Measurements from ENCODE around the gene ASNS.
"Not testable (repeated sequence)": the region's sequence is repeated elsewhere in the genome, so short reads cannot be mapped to it uniquely, and the experiment has no call there.

Gene ASNS

GRCh38 chr7:97872025-97872669 is at the start of gene ASNS:
ASNS (minus strand) TSS chr7:97872408; CDS start chr7:97869156, 3,252 bp downstream.
- DNase-seq = peak; percentile 81

- DNase-seq = not testable (repeated sequence)
These were observed 49.0 kb upstream of the ASNS start for GRCh38 chr7:97921254-97921653.

GRCh38 chr7:97915267-97915666 is 43.1 kb upstream of the ASNS start:
- not testable (repeated sequence) for DNase-seq

- DNase-seq = not testable (repeated sequence)
These were observed 40.1 kb upstream of the ASNS start for GRCh38 chr7:97912294-97912693.

- not testable (repeated sequence) for DNase-seq
These were observed 24.7 kb upstream of the ASNS start for GRCh38 chr7:97896893-97897292.

- DNase-seq = not testable (repeated sequence)
These were observed 19.5 kb upstream of the ASNS start for GRCh38 chr7:97891721-97892120.

GRCh38 chr7:97879527-97879926 is 7.3 kb upstream of the ASNS start:
- not testable (repeated sequence) for DNase-seq

- DNase-seq = not testable (repeated sequence)
These were observed 2.7 kb upstream of the ASNS start for GRCh38 chr7:97874894-97875293.

GRCh38 chr7:97873606-97874005 is 1.4 kb upstream of the ASNS start:
- no peak for DNase-seq

- DNase-seq = no peak
These were observed 566 bp downstream of the ASNS start for GRCh38 chr7:97871659-97872024.

GRCh38 chr7:97868788-97869187 is 3.4 kb downstream of the ASNS start:
- no peak for DNase-seq

- no peak for DNase-seq
These were observed 3.9 kb downstream of the ASNS start for GRCh38 chr7:97868314-97868713.

GRCh38 chr7:97865104-97865503 is 7.1 kb downstream of the ASNS start:
- DNase-seq = no peak

- no peak for DNase-seq
These were observed 12.5 kb downstream of the ASNS start for GRCh38 chr7:97859606-97860204.

- DNase-seq = no peak
These were observed 14.0 kb downstream of the ASNS start for GRCh38 chr7:97858221-97858620.

- DNase-seq = no peak
These were observed 14.7 kb downstream of the ASNS start for GRCh38 chr7:97857544-97857943.

GRCh38 chr7:97851683-97852082 is 20.5 kb downstream of the ASNS start:
- no peak for DNase-seq

GRCh38 chr7:97850262-97851031 is 21.8 kb downstream of the ASNS start:
- DNase-seq = not testable (repeated sequence)

- no peak for DNase-seq
These were observed 24.4 kb downstream of the ASNS start for GRCh38 chr7:97847791-97848190.

GRCh38 chr7:97846945-97847344 is 25.3 kb downstream of the ASNS start:
- DNase-seq = no peak

- peak; percentile 27 for DNase-seq
These were observed 26.5 kb downstream of the ASNS start for GRCh38 chr7:97845622-97846203.

- no peak for DNase-seq
These were observed 28.2 kb downstream of the ASNS start for GRCh38 chr7:97844036-97844435.

GRCh38 chr7:97842772-97843345 is 29.3 kb downstream of the ASNS start:
- DNase-seq = no peak
